Hepatocyte (in vitro differentiated cells): Measurements from ENCODE around the gene PTPRN2. TPM values are rescaled to one million over a fixed set of nuclear protein-coding genes. Genes with fewer than 3 reads are reported as not detected.

Experiments
- DNase-seq: peaks from one replicate; pipeline ENCODE4 v3.0.0-alpha.2; 2016; ENCODE audit warnings: low spot score
- H2AFZ ChIP-seq: fragments of 200-600 bp; sonication (generic); 2 replicates; pipeline ENCODE4 v1.6.0; 2016; ENCODE audit warnings: antibody characterized with exemption, mild to moderate bottlenecking
- H3K27ac ChIP-seq: fragments of 200-600 bp; sonication (generic); 2 replicates; pipeline ENCODE4 v1.5.1; 2016; ENCODE audit warnings: mild to moderate bottlenecking
- H3K27me3 ChIP-seq: fragments of 200-600 bp; sonication (generic); 2 replicates; pipeline ENCODE4 v1.6.1; 2016
- H3K36me3 ChIP-seq: fragments of 200-600 bp; sonication (generic); replicated peaks from 2 replicates; pipeline ENCODE4 v1.5.1; 2016; ENCODE audit warnings: low read depth; ENCODE audit not compliant: insufficient read depth
- H3K4me1 ChIP-seq: fragments of 200-600 bp; sonication (generic); 2 replicates; pipeline ENCODE4 v1.5.1; 2016; ENCODE audit warnings: mild to moderate bottlenecking, moderate library complexity; ENCODE audit not compliant: insufficient read depth
- H3K4me2 ChIP-seq: fragments of 200-600 bp; sonication (generic); 2 replicates; pipeline ENCODE4 v1.6.0; 2016
- H3K4me3 ChIP-seq: fragments of 200-600 bp; sonication (generic); 2 replicates; pipeline ENCODE4 v1.5.1; 2016; ENCODE audit warnings: mild to moderate bottlenecking
- H3K79me2 ChIP-seq: fragments of 200-600 bp; sonication (generic); 2 replicates; pipeline ENCODE4 v1.6.0; 2017; ENCODE audit warnings: mild to moderate bottlenecking
- H3K9me2 ChIP-seq: fragments of 200-600 bp; sonication (generic); replicated peaks from 2 replicates; pipeline ENCODE4 v1.6.0; 2017; ENCODE audit warnings: mild to moderate bottlenecking; ENCODE audit not compliant: insufficient read depth
- H3K9me3 ChIP-seq: fragments of 200-600 bp; sonication (generic); 2 replicates; pipeline ENCODE4 v1.5.1; 2016; ENCODE audit warnings: low read depth, mild to moderate bottlenecking
- H4K20me1 ChIP-seq: fragments of 200-600 bp; sonication (generic); 2 replicates; pipeline ENCODE4 v1.6.0; 2016; ENCODE audit warnings: mild to moderate bottlenecking; ENCODE audit not compliant: insufficient read depth, poor library complexity, severe bottlenecking
- EZH2 ChIP-seq: fragments of 200-600 bp; sonication (generic); IDR thresholded peaks from 2 replicates; pipeline ENCODE4 v1.6.1; 2016; ENCODE audit warnings: antibody characterized with exemption, mild to moderate bottlenecking, borderline replicate concordance
- EZH2phosphoT487 ChIP-seq: fragments of 200-600 bp; sonication (generic); IDR thresholded peaks from one replicate; pipeline ENCODE4 v1.6.1; 2018; ENCODE audit warnings: antibody characterized with exemption, mild to moderate bottlenecking, low read depth, moderate library complexity; ENCODE audit not compliant: unreplicated experiment, severe bottlenecking
- WGBS: methylation state at CpG from one replicate; pipeline ENCODE4 v1.1.6; 2016; ENCODE audit warnings: low lambda C conversion rate; ENCODE audit errors: missing lambda C conversion rate; 5-methylcytosine and 5-hydroxymethylcytosine counted together
- polyA plus RNA-seq: library from polyadenylated mRNA; unstranded; fragments of >200 nt; fragmentation: Nextera tagmentation; extraction: Ambion mirVana; gene quantifications from 2 replicates; pipeline ENCODE4 v1.2.1, GENCODE V29; 2016
- total RNA-seq: library from RNA; depleted of rRNA; stranded (reverse); fragments of >200 nt; gene quantifications from 2 replicates; pipeline ENCODE4 v1.2.3, GENCODE V29; 2014
- TF ChIP-seq, protein P1 (sequence below): fragments of 200-600 bp; sonication (generic); IDR thresholded peaks from 2 replicates; pipeline ENCODE4 v1.5.1; 2016; ENCODE audit warnings: antibody characterized with exemption, mild to moderate bottlenecking; ENCODE audit not compliant: poor library complexity

PTPRN2 gene
- total and polyA plus RNA-seq, 2 experiments from 2014 or later: 2.1 to 3.3 TPM

DNA sequence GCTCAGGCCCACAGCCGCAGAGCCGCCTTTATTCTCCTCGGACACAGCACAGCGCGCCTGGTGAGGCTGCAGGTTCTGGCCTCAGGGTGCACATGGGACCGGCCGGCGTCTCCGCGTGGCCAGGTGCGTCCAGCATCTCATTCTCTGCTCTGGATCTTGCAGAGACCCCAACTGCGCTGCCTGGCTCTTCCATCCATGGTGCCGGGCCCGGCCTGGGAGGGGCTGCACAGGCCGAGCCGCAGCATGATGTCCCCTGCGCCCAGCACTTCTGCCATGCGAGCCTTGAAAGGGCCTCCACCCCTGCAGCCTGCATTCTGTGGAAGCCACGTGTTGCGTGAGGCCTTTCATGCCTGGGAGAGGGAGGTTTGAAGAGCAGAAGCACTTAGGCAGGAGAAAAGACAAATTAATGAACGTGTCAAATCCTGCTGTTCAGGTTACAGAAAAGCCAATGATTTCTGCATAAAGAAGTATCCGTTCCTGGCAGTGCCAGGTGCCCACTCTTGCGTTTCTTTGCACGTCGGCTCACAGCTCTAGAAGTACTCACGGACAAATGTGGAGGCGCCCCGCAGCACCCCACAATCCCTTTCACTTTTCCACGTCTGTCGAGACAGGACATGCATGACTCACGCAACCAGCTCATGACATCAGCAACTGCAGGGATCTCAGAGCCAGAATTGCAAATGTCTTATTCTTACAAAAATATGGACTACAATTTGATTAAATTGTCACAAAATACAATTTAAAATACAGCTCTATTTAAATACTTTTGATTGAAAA is 679.4 kb downstream of the PTPRN2 start:
- WGBS: 94% methylated on average over 31 of the region's 31 CpGs
- H3K4me1 ChIP-seq: no peaks in the 10 kb centered on the region
- H3K36me3 ChIP-seq: no peaks in the 10 kb centered on the region
- H3K4me3 ChIP-seq: no peak overlapping the region
- TF ChIP-seq EZH2phosphoT487 (no peak), EZH2 (no peak)
- TF ChIP-seq, protein P1, sequence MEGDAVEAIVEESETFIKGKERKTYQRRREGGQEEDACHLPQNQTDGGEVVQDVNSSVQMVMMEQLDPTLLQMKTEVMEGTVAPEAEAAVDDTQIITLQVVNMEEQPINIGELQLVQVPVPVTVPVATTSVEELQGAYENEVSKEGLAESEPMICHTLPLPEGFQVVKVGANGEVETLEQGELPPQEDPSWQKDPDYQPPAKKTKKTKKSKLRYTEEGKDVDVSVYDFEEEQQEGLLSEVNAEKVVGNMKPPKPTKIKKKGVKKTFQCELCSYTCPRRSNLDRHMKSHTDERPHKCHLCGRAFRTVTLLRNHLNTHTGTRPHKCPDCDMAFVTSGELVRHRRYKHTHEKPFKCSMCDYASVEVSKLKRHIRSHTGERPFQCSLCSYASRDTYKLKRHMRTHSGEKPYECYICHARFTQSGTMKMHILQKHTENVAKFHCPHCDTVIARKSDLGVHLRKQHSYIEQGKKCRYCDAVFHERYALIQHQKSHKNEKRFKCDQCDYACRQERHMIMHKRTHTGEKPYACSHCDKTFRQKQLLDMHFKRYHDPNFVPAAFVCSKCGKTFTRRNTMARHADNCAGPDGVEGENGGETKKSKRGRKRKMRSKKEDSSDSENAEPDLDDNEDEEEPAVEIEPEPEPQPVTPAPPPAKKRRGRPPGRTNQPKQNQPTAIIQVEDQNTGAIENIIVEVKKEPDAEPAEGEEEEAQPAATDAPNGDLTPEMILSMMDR: no peak
- H3K27ac ChIP-seq: no peak overlapping the region
- no peak for DNase-seq
- no peak overlapping the region for H3K4me2 ChIP-seq
- H3K79me2 ChIP-seq: no peaks in the 10 kb centered on the region
- H3K9me2 ChIP-seq: no peaks in the 10 kb centered on the region
- H2AFZ ChIP-seq: no peak overlapping the region
- no peaks in the 10 kb centered on the region for H3K9me3 ChIP-seq
- H4K20me1 ChIP-seq: no peaks in the 10 kb centered on the region
- H3K27me3 ChIP-seq: no peaks in the 10 kb centered on the region

DNA sequence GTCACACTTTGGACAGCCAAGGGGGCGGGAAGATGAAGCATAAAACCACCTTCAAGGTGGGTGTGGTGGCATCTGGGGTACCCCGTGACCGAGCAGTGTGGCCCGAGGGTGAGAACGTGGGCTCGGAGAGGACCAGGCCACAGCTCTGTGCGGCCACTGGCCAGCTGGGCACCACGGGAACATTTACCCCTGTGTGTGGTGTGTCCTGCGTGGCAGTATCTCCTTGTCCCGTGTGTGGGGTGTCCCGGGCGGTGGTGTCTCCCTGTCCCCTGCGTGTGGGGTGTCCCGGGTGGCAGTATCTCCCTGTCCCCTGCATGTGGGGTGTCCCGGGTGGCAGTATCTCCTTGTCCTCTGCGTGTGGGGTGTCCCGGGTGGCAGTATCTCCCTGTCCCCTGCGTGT is 680.5 kb downstream of the PTPRN2 start:
- 98% methylated on average over 16 of the region's 18 CpGs for WGBS
- Histone ChIP-seq H3K9me3 (no peaks in the 10 kb centered on the region), H3K9me2 (no peaks in the 10 kb centered on the region), H3K4me2 (no peak overlapping the region), H3K4me1 (no peaks in the 10 kb centered on the region), H3K27ac (no peak overlapping the region), H3K79me2 (no peaks in the 10 kb centered on the region), H2AFZ (no peak overlapping the region), H3K4me3 (no peak overlapping the region), H3K27me3 (no peaks in the 10 kb centered on the region), H3K36me3 (no peaks in the 10 kb centered on the region), H4K20me1 (no peaks in the 10 kb centered on the region)
- TF ChIP-seq EZH2phosphoT487 (no peak), EZH2 (no peak)
- TF ChIP-seq, protein P1: no peak
- no peak for DNase-seq

GRCh38 chr7:157906583-157906982 is 681.0 kb downstream of the PTPRN2 start:
- H3K4me3 ChIP-seq: no peak overlapping the region
- H4K20me1 ChIP-seq: no peaks in the 10 kb centered on the region
- no peak overlapping the region for H3K4me2 ChIP-seq
- DNase-seq: no peak
- no peak overlapping the region for H2AFZ ChIP-seq
- no peaks in the 10 kb centered on the region for H3K9me3 ChIP-seq
- TF ChIP-seq EZH2 (no peak), EZH2phosphoT487 (no peak)
- TF ChIP-seq, protein P1: no peak
- no peaks in the 10 kb centered on the region for H3K4me1 ChIP-seq
- H3K79me2 ChIP-seq: no peaks in the 10 kb centered on the region
- 89% methylated on average over 7 of the region's 7 CpGs for WGBS
- H3K27ac ChIP-seq: no peak overlapping the region
- no peaks in the 10 kb centered on the region for H3K27me3 ChIP-seq
- H3K9me2 ChIP-seq: no peaks in the 10 kb centered on the region
- H3K36me3 ChIP-seq: no peaks in the 10 kb centered on the region
